Measurements from ENCODE around the gene NDE1. TPM values are rescaled to one million over a fixed set of nuclear protein-coding genes. Genes with fewer than 3 reads are reported as not detected.
"Not testable (repeated sequence)": the region's sequence is repeated elsewhere in the genome, so short reads cannot be mapped to it uniquely, and the experiment has no call there.

The NDE1 gene
- total RNA-seq, 2 donors from 2014 or later: 60.5 to 69.2 TPM

GRCh38 chr16:15652293-15653001 lies 2.4 kb downstream of the NDE1 start:
- H3K4me3 Mint-ChIP-seq: no peak overlapping the region
- no peak overlapping the region for H3K27ac Mint-ChIP-seq
- WGBS, 2 experiments (ENCODE audit: insufficient coverage in 1 of 2, insufficient read length in 1 of 2): 91 to 93% methylated on average over 11 to 14 of the region's 14 CpGs
- no peaks in the 10 kb centered on the region for H3K27me3 Mint-ChIP-seq (ENCODE audit: insufficient read depth)
- H3K36me3 ChIP-seq (ENCODE audit: control insufficient read depth, insufficient read depth, low read length): peaks cover 7% of the 10 kb centered on the region
- no peaks in the 10 kb centered on the region for H3K9me3 ChIP-seq (ENCODE audit: control insufficient read depth, low read length)
- DNase-seq: no peak
- no peak overlapping the region for H3K4me3 ChIP-seq (ENCODE audit: low read length)
- peaks cover 8% of the 10 kb centered on the region for H3K36me3 Mint-ChIP-seq (ENCODE audit: low read depth)
- no peaks in the 10 kb centered on the region for H3K27me3 ChIP-seq (ENCODE audit: control insufficient read depth, insufficient read depth, low read length, poor library complexity, severe bottlenecking)
- H3K9ac ChIP-seq (ENCODE audit: extremely low read depth, low read length, poor library complexity, severe bottlenecking): no peak overlapping the region
- H3K4me1 Mint-ChIP-seq: peaks cover 5% of the 10 kb centered on the region
- no peaks in the 10 kb centered on the region for H3K4me1 ChIP-seq (ENCODE audit: control insufficient read depth, insufficient read depth, low read length)
- TF ChIP-seq CTCF (conservative IDR thresholded peaks at IDR 0.05): no peak
- no peak overlapping the region for H3K27ac ChIP-seq (ENCODE audit: low read depth, low read length)
- no peaks in the 10 kb centered on the region for H3K9me3 Mint-ChIP-seq

DNA sequence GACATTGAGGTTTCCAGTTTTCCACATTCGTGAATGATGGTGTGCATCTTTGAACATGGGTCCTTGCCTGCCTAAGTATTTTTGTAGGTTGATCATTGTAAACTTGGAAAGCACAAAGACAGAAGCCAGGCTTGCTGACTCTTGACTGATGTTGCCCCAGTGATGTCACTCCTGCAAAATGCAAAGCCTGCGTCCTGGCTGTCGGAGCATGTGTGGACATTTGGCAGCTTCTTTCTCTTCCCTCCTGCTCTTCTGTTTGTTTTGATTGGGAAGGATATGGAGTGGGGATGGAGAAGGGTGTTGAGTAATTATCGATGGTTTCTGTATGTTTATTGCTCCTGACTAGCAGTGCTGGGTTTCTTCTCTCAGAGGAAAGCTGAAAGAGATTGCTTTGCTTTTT lies 3.2 kb downstream of the NDE1 start:
- H3K9me3 Mint-ChIP-seq: no peaks in the 10 kb centered on the region
- no peaks in the 10 kb centered on the region for H3K9me3 ChIP-seq (ENCODE audit: control insufficient read depth, low read length)
- no peak overlapping the region for H3K27ac Mint-ChIP-seq

GRCh38 chr16:15654591-15654990 lies 4.5 kb downstream of the NDE1 start:
- peaks cover 5% of the 10 kb centered on the region for H3K4me1 Mint-ChIP-seq
- H3K36me3 Mint-ChIP-seq (ENCODE audit: low read depth): peaks cover 8% of the 10 kb centered on the region
- 93% methylated on average over 2 of the region's 2 CpGs for WGBS, 2 experiments (ENCODE audit: insufficient coverage in 1 of 2, insufficient read length in 1 of 2)
- no peaks in the 10 kb centered on the region for H3K27me3 Mint-ChIP-seq (ENCODE audit: insufficient read depth)
- H3K4me3 Mint-ChIP-seq: no peak overlapping the region
- no peaks in the 10 kb centered on the region for H3K9me3 Mint-ChIP-seq
- no peak for TF ChIP-seq CTCF (conservative IDR thresholded peaks at IDR 0.05)
- Histone ChIP-seq H3K4me1 (ENCODE audit: control insufficient read depth, insufficient read depth, low read length) (no peaks in the 10 kb centered on the region), H3K9me3 (ENCODE audit: control insufficient read depth, low read length) (no peaks in the 10 kb centered on the region), H3K27ac (ENCODE audit: low read depth, low read length) (no peak overlapping the region), H3K36me3 (ENCODE audit: control insufficient read depth, insufficient read depth, low read length) (peaks cover 7% of the 10 kb centered on the region), H3K4me3 (ENCODE audit: low read length) (no peak overlapping the region), H3K9ac (ENCODE audit: extremely low read depth, low read length, poor library complexity, severe bottlenecking) (no peak overlapping the region), H3K27me3 (ENCODE audit: control insufficient read depth, insufficient read depth, low read length, poor library complexity, severe bottlenecking) (no peaks in the 10 kb centered on the region)
- no peak overlapping the region for H3K27ac Mint-ChIP-seq
- DNase-seq: no peak

More for the DNA sequence above, 3.2 kb downstream of the NDE1 start:
- Mint-ChIP-seq H3K27me3 (ENCODE audit: insufficient read depth) (no peaks in the 10 kb centered on the region), H3K36me3 (ENCODE audit: low read depth) (peaks cover 8% of the 10 kb centered on the region), H3K4me3 (no peak overlapping the region), H3K4me1 (peaks cover 5% of the 10 kb centered on the region)
- 64 to 93% methylated on average over 3 of the region's 4 CpGs for WGBS, 2 experiments (ENCODE audit: insufficient coverage in 1 of 2, insufficient read length in 1 of 2)
- no peak for DNase-seq
- TF ChIP-seq CTCF (conservative IDR thresholded peaks at IDR 0.05): no peak
- Histone ChIP-seq H3K36me3 (ENCODE audit: control insufficient read depth, insufficient read depth, low read length) (peaks cover 7% of the 10 kb centered on the region), H3K9ac (ENCODE audit: extremely low read depth, low read length, poor library complexity, severe bottlenecking) (no peak overlapping the region), H3K4me1 (ENCODE audit: control insufficient read depth, insufficient read depth, low read length) (no peaks in the 10 kb centered on the region), H3K4me3 (ENCODE audit: low read length) (no peak overlapping the region), H3K27me3 (ENCODE audit: control insufficient read depth, insufficient read depth, low read length, poor library complexity, severe bottlenecking) (no peaks in the 10 kb centered on the region), H3K27ac (ENCODE audit: low read depth, low read length) (no peak overlapping the region)

DNA sequence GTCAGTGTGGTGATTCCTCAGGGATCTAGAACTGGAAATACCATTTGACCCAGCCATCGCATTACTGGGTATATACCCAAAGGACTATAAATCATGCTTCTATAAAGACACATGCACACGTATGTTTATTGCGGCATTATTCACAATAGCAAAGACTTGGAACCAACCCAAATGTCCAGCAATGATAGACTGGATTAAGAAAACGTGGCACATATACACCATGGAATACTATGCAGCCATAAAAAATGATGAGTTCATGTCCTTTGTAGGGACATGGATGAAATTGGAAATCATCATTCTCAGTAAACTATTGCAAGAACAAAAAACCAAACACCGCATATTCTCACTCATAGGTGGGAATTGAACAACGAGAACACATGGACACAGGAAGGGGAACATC lies 5.5 kb downstream of the NDE1 start:
- not testable (repeated sequence) for H3K36me3 Mint-ChIP-seq (ENCODE audit: low read depth); H3K27ac Mint-ChIP-seq; DNase-seq

More for the DNA sequence above, 5.5 kb downstream of the NDE1 start:
- H3K9ac ChIP-seq (ENCODE audit: extremely low read depth, low read length, poor library complexity, severe bottlenecking); H3K9me3 Mint-ChIP-seq; H3K4me1 ChIP-seq (ENCODE audit: control insufficient read depth, insufficient read depth, low read length); H3K4me3 ChIP-seq (ENCODE audit: low read length); H3K36me3 ChIP-seq (ENCODE audit: control insufficient read depth, insufficient read depth, low read length); H3K27ac ChIP-seq (ENCODE audit: low read depth, low read length); H3K27me3 Mint-ChIP-seq (ENCODE audit: insufficient read depth); H3K4me1 Mint-ChIP-seq; H3K9me3 ChIP-seq (ENCODE audit: control insufficient read depth, low read length); H3K4me3 Mint-ChIP-seq; H3K27me3 ChIP-seq (ENCODE audit: control insufficient read depth, insufficient read depth, low read length, poor library complexity, severe bottlenecking): not testable (repeated sequence)
- no CpG with 5 or more reads among the region's 6 CpGs for WGBS, 2 experiments (ENCODE audit: insufficient coverage in 1 of 2, insufficient read length in 1 of 2)
